GM19099 (cell line): Measurements from ENCODE around the gene NUP62.

Experiments
- POLR2A ChIP-seq: IDR thresholded peaks from 3 replicates; pipeline ENCODE4 v1.6.1; 2011; ENCODE audit warnings: low read depth; ENCODE audit not compliant: insufficient read length; ENCODE audit errors: extremely low read depth

Gene NUP62

DNA sequence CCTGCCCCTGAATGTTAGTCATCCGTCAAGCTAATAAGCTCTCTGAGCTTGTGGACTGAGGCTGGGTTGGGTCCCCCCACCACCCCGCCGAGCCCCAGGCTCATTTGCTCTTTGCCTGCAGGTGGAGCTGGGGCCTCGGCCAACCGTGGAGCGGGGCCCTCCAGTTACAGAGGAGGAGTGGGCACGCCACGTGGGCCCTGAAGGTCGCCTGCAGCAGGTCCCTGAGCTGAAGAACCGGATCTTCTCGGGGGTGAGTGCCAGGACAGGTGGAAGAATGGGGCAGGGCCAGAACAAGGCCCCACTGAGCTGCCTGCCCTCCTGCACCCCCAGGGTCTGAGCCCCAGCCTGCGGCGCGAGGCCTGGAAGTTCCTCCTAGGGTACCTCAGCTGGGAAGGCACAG, 46.7 kb downstream of the NUP62 start:
- no peak for TF ChIP-seq POLR2A

GRCh38 chr19:49881672-49882394, 47.5 kb downstream of the NUP62 start:
- TF ChIP-seq POLR2A, result no peak

GRCh38 chr19:49881186-49881585, 48.1 kb downstream of the NUP62 start:
- no peak for TF ChIP-seq POLR2A

DNA sequence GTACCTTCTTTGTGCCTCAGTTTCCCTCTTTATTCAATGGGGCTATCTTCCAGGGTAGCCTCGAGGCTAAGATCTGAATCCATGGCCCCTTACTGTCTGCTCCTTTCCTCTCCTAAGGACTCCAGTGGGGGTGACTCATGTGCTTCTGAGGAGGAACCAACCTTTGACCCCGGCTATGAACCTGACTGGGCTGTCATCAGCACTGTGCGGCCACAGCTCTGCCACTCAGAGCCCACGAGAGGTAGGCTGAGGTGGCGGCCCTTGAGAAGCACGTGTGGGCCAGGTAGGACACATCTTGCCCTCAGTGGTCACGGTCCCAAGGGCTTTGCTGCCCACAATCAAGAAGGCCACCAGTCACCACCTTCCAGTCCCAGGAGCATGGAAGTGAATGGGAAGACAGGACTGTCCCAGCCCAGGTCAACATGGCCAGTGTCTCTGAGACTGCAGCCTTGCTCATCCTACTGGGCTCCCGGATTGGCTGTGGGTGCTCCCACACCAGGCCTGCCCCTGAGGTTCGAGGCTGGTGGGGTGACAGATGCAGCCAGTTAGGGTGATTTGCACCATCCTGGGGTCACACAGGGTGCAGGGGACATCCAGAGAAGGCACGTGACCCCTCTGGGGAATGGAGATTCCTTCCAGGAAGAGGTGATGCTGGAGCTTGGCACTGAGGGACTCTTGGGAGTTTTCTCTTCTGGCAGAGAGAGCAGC, 49.0 kb downstream of the NUP62 start:
- TF ChIP-seq POLR2A, result no peak

DNA sequence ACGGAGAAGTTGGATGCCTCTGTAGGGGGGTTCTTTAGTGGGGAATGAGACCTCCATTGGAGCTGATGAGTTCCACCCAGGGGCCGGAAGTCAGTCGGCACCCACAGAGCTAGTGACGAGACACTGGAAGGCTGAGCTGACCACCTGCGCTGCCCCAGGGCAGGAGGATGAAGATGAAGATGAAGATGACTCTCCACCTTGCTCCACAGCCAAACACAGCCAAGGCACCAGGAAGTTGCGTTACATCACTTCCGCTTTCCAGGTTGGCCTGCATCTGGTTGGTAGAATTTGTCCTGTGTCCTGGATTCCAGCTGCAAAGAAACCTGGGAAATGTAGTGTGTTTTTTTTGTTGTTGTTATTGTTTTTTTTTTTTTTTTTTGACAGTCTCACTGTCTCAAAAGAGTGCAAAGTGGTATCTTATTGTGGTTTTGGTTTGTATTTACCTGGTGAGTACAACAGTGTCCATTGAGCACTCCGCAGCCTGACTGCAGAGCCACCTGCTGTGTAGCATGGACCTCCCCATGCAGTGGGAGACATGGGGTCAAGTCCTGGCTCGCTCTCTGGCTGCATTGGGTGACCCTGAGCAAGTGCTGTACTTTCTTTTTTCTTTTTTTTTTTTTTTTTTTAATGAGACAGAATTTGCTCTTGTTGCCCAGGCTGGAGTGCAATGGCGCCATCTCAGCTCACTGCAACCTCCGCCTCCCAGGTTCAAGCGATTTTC, 49.9 kb downstream of the NUP62 start:
- TF ChIP-seq POLR2A, result no peak

GRCh38 chr19:49878744-49879070, 50.6 kb downstream of the NUP62 start:
- no peak for TF ChIP-seq POLR2A

GRCh38 chr19:49877879-49878743, 51.2 kb downstream of the NUP62 start:
- TF ChIP-seq POLR2A, result peak; percentile 12

- peak; percentile 60 for TF ChIP-seq POLR2A
Observed at GRCh38 chr19:49877020-49877878, 52.1 kb downstream of the NUP62 start, which contains the start of the genes AKT1S1 and TBC1D17. TSS of gene AKT1S1 (minus strand) at chr19:49877355. CDS start at chr19:49873295, 4,060 bp downstream. TSS of gene TBC1D17 (plus strand) at chr19:49877702. CDS start at chr19:49877724, 22 bp downstream.

- TF ChIP-seq POLR2A, result peak; percentile 58
Observed at GRCh38 chr19:49876422-49877019, 52.8 kb downstream of the NUP62 start.

DNA sequence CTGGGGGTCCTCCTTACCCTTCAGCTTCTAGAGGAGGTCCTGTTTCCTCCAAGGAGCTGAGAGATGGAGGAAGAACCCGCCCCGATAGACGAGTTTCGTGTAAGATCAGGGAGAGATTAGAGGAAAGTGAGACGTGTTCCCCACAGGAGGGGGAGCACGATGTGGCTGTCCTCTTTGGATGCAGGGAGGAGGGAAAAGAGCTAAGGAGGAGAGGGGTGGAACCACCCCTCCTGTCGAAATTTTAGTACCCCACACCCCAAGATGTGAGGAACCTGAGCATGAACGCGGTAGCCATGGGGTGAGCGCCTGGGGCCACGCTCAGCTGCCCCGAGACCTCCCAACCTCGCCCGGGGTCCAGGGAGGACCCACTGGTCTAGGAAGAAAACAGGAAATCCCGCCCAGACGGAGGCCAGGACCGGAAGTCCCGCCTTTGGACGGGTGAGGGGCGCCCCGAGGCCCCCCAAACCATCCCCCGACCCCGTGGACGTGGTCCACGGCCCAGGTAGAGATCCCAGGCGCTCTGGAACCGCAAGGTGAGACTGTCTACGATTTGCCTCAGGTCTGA, 53.4 kb downstream of the NUP62 start:
- peak; percentile 54 for TF ChIP-seq POLR2A

GRCh38 chr19:49875177-49875576, 54.1 kb downstream of the NUP62 start:
- TF ChIP-seq POLR2A, result no peak

DNA sequence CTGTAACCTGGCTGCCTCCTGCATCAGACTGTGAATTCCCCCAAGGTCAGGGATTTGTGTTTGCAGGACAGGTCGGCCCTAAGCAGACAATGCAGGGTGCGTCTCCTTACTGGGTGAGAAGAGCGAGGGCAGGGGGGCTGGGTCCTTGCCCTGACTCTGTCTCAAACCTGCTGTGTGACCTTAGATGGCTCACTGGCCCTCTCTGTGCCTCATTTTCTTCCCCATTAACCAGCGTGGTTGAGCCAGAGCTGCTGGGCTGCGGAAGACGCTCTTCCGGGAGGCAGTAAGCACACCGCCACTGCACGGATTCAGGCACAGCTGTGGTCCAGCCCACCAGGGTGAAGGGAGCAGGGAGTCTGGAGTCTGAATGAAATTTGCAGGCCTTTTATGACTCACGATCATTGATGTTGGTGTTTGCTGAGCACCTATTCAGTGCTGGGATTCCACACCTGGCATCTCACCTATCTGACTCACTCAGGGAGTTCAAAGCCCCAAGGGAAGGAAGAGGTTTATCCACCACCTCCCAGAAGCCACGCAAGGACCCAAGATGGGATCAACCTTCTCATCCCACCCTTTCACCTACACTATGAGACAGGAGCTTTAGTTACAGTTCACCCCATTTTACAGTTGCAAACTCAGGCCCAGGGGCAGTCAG, 54.7 kb downstream of the NUP62 start:
- no peak for TF ChIP-seq POLR2A

GRCh38 chr19:49873834-49874233, 55.5 kb downstream of the NUP62 start:
- no peak for TF ChIP-seq POLR2A

- TF ChIP-seq POLR2A, result no peak
Observed at GRCh38 chr19:49873129-49873521, 56.2 kb downstream of the NUP62 start.
